IPS DF 6.9 (cell line): ENCODE measurements around the gene UAP1.

ENCODE experiments used
- DNase-seq: peaks from one replicate; pipeline ENCODE4 v3.0.0-alpha.2; 2013; ENCODE audit warnings: low read depth, low spot score
- H3K27ac ChIP-seq: one replicate; pipeline ENCODE4 v1.5.1; 2013; ENCODE audit warnings: low read length, control low read depth
- H3K27me3 ChIP-seq: 2 replicates; pipeline ENCODE4 v1.6.1; 2013; ENCODE audit warnings: mild to moderate bottlenecking, low read length; ENCODE audit not compliant: control insufficient read depth, insufficient read depth
- H3K36me3 ChIP-seq: 2 replicates; pipeline ENCODE4 v1.6.1; 2013; ENCODE audit warnings: low read length; ENCODE audit not compliant: control insufficient read depth, insufficient read depth
- H3K4me1 ChIP-seq: 2 replicates; pipeline ENCODE4 v1.6.1; 2013; ENCODE audit warnings: low read length; ENCODE audit not compliant: control insufficient read depth, insufficient read depth
- H3K4me3 ChIP-seq: 2 replicates; pipeline ENCODE4 v1.5.1; 2013; ENCODE audit warnings: mild to moderate bottlenecking, low read length
- H3K9me3 ChIP-seq: 2 replicates; pipeline ENCODE4 v1.6.1; 2013; ENCODE audit warnings: low read length, inconsistent platforms; ENCODE audit not compliant: control insufficient read depth, insufficient read depth
- WGBS: extraction: QIAGEN DNeasy Blood & Tissue Kit; methylation state at CpG from one replicate; pipeline ENCODE4 v1.1.7; 2013; ENCODE audit warnings: mixed read lengths, missing lambda C conversion rate; ENCODE audit not compliant: insufficient read length, insufficient coverage; 5-methylcytosine and 5-hydroxymethylcytosine counted together

Gene UAP1

DNA sequence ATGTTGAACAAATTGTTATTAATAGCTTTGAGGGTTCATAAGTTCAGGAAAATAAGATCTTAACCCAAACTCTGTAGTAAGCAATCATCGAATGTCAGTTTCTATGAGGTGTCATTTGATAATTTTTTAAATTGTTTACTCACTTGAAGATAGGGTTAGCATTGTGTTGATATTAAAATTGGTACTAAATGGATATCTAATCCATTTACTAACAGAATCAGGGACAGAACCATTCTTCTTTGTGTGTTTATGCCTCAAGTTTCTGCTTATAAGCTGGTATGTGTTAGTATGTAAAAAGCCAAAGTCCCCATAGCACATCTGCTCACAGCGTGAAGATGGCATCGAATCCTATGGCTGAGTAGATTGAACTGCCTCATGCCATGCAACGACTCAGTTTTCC lies 84.1 kb downstream of the UAP1 start:
- Histone ChIP-seq H3K27me3 (no peaks in the 10 kb centered on the region), H3K9me3 (no peaks in the 10 kb centered on the region), H3K4me1 (no peaks in the 10 kb centered on the region), H3K36me3 (no peaks in the 10 kb centered on the region; the same call in 1 of the 2 replicates), H3K4me3 (no peak overlapping the region), H3K27ac (no peak overlapping the region)
- DNase-seq, result no peak
- no CpG with 5 or more reads among the region's 4 CpGs for WGBS

- DNase-seq, result no peak
- no CpG with 5 or more reads among the region's 3 CpGs for WGBS
- H3K36me3 ChIP-seq, result no peaks in the 10 kb centered on the region; the same call in 1 of the 2 replicates
- H3K27me3 ChIP-seq, result no peaks in the 10 kb centered on the region
- no peak overlapping the region for H3K27ac ChIP-seq
- no peaks in the 10 kb centered on the region for H3K9me3 ChIP-seq
- H3K4me1 ChIP-seq, result no peaks in the 10 kb centered on the region
- H3K4me3 ChIP-seq, result no peak overlapping the region
Measured at GRCh38 chr1:162649583-162649982, 88.1 kb downstream of the UAP1 start.
